Stimulated activated CD4-positive, alpha-beta T cell treated with anti-CD3 and anti-CD28 coated beads, Interleukin-1b, Interleukin-23, amount 100 ng/mL, for 1 hour (primary cell): ENCODE data around the gene RNU5B-1.

ENCODE experiments used
- DNase-seq, 2 donors: peaks; one replicate each; pipeline ENCODE4 v3.0.0-alpha.2; 2020; ENCODE audit warnings: low read depth in 2 of 2

Gene RNU5B-1

DNA sequence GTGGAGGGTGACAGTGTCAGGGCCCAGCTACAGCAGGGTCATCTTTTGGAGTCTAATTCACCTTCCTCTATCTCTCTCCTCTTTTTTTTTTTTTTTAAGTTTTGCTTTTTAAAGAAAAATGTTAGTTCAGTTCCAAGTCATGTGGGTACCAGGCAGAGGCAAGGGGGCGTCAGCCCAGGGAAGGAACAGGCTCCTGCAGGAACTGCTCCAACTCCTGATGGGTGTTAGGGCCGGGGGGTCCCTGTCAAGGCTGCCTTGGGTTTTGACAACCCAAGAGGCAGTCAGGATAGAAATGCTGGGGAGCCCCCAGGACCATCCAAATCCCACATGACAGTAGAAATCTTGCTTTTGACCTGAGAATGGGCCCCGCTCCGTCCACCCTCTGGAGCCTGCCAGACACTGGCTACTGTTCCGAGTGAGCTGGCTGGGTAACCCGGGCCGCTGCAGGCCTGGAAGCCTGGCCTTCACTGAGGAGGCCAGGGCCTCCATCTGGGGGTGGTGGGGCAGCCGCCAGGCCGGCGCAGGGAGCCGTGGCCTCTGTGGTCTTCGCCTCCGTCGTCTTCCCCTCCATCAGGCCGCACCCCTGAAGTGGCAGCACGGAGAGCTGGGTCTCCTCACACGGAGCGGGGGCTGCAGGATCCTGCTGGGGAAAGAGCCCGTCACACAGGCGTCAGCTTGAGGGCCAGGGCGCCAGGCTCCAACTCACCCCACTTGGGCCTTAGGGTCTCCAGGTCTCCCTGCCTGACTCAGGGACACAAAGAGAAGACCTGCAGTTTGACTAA lies 24.2 kb downstream of the RNU5B-1 start:
- no peak for DNase-seq

DNA sequence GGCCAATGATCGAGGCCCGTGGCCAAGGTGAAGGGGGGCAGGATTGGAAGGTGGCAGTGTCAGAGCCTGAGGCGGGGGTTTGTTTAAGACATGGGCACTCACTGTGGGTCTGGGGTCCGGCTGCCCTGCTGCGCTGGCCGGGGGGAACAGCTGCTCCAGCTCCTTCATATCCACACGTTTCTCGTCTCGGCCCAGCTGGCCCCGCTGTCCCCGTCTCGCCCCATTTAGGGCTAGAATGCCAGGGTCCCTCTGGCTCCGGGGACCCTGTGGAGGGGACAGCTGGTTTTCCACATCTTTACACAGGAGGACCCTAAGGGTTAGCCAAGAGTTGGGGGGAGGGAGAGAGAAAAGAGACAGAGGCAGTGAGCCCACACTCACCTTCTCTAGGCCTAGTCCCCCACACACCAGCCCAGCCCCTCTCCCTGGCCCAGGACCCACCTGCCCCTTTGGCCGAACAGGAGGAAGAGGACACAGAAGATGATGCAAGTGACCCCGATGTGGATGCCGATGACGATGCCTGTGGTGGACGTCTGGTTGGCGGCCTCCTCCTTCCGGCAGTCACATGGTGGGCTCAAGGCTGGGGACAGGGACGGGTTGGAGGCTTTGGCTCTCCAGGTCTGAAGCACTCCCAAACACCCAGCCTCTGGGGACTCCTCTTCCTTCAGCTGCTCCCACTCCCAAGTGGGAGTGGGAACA lies 25.0 kb downstream of the RNU5B-1 start:
- DNase-seq: no peak

DNA sequence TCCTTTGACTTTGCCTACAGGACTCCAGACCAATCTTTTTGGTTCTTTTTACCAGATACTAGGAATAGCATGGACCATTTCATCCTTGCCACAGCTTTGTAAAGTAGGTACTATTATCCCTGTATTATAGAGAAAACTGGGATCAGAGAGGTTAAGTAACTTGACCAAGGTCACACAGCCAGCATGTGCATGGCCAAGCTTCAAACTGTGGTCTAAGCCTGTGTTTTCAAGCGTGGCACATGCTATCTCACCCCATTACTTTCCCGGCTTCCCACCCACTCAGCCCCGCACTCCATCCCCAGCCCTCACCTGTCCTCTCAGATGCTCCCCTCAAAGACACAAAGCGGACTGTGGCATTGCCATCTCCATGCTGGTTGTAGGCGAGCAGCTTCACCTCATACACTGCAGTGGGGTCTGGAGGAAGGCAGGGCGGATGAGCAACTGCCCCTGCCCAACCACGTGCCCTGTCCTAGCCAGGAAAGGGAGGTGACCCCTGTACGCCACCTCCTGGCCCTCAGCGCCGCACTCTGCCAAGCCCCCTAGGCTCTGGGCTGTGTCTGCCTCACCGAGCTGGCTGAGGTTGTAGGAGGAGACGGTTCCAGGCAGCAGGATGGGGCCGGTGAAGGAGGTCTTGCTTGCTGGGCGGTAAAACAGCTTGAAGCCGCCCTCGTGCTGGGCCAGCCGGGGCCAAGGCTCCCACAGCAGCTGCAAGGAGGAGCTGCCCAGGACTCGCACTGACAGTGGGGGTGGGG lies 25.7 kb downstream of the RNU5B-1 start:
- no peak for DNase-seq

DNA sequence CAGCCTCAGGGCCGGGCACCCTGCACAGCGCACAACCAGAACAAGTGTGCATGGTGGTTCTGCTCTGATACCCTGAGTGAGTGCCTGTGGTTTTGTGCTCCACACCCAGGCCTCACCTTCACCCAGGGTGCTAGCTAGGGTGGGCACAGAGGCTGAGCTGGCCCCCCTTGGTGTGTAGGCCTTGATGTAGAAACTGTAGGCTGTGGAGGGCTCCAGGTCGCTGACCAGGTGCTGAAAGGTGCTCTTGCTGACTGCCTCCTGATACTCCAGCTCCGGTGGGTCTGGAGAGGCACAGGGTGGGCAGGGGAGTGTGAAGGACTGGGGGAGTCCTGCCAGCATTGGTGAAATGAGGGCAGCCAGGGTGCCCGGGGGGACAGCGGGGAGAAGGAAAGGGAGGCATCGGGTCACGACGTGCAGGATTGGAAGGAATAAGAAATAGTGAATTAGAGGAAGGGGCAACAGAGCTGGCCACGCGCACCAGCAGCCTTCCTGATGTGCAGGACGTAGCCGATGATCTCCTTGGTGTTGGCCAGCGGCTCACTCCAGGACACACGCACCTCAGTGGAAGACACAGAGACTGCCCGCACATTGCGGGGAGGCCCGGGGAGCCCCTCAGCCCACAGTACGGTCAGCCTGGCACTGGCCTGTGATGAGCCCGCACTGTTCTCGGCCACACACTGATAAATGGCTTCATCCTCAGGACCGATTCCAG lies 26.6 kb downstream of the RNU5B-1 start:
- DNase-seq: no peak

DNA sequence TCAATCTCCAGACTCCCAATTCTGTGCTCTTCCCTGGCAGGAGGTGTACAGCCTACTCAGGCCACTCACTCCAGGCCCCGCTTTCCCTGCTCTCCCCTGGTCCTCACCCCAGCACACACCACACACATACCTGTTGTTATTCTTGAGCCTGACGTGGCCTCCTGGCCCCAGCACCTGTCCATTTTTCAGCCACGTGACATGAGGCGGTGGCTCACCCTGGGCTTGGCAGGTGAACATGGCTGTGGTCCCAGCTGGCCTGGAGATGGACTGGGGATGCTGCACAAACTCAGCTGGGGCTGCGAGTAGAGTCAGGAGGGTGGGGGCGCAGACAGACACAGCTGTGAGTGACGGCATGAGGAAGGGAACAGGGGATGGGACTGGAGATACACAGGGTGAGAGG lies 27.3 kb downstream of the RNU5B-1 start:
- DNase-seq: no peak

DNA sequence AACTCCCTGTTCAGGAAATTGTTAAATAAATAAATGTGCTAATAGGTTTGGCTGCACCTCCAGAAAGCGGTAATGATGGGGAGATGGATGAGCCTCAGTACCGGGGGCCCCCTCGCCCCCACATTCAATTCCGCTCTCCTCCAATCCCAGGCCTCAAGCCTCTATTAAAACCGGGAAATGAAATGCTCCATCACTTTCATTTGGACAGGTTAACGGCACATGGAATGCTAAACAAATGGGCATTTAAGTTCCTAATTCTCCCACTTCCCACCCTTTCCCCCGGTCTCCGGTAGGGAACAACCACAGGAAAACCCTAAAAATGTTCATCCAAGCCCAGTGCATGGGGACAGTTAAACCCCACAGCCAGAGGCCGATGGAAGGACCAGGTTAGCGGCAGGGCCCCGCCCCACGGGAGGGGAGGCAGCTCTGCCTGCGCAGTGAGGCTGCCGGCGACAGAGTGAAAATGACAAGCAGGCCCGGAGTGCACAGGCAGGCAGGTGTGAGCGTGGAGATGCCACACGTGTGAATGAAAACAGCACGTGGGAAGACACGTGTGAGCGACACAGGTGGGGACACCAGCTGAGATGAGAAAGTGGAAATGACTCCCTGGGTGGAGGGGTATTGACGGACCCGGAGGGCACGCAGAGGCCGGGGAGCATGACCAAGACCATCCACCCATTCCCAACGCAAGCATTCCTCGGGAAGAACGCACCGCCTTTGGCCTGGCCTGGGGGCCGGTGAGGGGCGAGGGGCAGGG lies 28.1 kb downstream of the RNU5B-1 start:
- no peak for DNase-seq

DNA sequence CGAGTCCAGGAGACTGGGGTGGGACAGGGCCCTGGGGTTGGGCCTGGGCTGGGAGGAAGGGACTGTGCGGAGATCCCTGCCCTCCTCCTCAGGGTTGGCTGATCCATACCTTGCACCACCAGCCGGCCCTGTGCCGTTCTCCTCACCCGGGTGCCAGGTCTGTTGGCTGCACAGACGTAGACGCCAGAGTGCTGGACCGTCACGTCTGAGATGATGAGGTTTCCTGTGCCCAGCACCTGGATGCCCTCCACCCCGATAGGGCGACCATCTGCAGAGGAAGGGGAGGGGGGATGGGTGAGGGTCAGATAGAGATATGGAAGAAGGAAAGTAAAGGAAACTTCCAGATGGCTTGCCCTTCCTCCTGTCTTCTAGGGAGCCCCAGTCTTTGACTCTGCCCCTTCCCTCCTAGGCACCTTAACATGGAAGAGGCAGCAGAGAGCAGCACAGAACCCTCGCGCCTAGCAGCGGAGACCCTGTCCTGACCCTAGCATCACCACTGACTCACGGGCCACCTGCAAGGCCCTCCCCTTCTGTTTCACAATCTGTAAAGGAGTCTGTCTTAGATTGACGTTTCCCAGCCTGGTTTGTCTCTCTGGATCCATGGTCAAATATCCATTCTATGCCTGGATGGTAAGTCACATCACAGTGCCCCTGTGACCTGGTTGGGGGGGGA lies 28.8 kb downstream of the RNU5B-1 start:
- no peak for DNase-seq

DNA sequence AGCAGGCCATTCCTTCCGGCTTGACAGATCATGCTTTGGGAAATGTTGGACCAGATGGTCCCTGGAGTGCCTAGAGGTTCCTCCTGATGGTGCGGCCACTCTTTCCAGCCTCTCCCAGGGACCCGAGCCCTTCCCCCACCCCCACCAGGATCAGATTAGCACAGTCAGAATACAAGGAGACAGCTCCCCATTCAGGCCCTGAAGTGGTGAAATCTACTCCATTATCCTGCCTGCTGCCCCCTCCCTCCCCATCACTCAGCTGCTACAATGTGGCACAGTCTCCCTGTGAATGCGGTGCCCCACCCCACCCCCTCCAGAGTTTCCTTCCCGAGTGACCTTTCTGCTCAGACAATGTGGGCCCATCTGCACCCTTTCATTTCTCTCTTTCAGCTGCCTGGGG lies 29.4 kb downstream of the RNU5B-1 start:
- no peak for DNase-seq

DNA sequence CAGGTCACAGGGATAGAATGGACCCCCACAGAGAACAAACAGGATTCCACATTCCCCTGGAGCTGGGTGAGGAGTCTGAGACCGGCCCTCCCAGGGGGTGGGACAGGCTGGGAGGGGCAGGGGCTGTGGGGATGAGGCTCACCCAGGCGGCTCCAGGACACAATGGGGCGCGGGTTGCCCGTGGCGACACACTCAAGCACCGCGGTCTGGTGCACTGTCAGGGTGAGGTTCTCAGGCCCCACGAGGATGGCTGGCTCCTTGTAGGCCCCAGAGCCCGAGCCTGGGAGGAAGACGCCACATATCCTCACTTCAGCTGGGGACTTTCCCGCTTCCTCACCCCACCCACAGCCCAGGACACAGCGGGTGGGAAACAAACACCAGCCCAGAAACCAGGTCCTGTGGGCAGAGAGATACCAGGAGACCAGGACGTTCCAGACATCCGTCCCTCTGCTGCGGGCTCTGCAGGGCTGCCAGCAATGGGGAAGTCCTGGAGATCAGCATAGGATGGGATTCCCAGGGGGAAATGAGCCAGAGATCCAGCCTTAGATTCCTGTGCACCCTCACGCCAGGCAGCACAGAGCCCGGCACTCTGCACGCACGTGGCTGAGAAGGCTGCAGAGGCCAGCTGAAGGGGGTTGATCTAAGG lies 30.2 kb downstream of the RNU5B-1 start:
- DNase-seq: no peak

DNA sequence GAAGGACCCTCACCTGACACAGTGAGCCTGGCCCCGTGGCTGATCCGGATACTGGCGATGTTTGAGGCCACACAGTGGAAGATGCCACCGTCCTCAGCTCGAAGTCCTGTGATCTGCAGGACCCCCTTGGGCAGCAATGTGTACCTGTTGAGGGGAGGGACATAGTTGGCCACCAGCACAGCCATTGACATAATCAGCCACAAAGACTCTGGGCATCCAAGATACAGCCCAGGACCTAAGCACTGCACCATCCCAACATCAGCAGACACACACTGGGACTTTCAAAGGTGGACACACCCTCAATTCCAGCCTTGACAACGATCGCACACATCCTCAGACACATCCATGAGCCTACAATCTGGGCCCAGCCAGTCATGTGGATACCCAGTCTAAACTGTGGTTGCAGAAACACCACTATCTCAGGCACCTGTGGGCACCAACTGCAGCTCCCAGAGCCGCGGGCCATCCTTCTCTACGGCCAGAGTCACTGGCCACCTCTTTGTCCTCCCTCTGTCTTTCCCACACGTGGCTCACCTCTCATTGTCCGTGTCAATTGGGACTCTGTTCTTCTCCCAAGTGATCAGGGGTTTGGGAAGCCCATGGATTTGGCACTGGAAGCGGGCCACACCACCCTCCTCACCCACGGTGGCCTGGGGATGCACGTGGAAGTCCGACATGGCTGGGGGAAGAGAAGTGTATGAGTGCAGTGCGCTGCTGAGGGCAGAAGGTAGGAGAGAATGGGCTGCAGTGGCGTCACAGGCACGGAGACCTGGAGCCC lies 31.0 kb downstream of the RNU5B-1 start:
- no peak for DNase-seq

DNA sequence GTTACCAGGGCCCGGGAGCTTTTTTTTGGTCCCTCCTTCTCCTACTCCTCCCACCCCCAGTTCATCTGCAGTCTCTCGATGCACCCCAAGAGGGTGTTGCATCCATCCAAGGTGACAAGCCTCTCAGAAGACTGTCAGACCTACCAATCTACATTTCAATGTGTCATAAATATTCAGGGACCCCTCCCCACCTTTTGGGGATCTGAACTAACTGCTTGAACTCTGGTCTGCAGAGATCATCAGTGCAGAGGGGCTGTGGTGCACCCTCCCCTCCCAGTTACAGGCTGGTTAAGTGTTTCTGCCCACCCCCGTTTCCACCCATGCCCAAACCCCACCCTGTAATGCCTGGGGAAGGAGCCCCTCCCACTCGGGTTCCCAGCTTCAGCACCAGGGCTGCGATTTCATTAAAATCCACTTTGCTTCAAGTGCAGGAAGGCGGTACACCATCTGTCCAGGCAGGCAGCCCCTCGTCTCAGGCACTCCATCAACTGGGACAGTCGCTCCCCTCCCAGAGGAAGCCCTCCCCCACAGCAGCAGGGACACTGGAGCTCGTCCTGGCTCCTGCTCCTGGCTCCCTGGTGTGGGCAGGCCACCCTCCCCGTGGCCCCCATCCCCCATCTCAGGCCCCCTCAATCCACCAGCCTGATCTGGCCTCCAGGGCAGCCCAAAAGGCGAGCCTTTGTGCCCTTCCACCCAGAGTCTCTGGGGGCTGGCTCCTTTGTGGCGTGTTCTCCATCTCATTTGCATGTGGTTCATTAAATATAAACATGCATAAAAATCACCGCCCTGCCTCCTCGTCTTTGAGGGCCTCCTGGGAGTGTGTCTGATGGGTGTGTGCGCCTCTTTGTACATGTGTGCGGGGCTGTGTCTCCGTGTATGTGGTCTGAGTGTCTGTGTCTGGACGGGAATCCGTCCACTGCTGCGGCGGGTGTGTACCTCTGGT lies 32.3 kb downstream of the RNU5B-1 start:
- no peak for DNase-seq

DNA sequence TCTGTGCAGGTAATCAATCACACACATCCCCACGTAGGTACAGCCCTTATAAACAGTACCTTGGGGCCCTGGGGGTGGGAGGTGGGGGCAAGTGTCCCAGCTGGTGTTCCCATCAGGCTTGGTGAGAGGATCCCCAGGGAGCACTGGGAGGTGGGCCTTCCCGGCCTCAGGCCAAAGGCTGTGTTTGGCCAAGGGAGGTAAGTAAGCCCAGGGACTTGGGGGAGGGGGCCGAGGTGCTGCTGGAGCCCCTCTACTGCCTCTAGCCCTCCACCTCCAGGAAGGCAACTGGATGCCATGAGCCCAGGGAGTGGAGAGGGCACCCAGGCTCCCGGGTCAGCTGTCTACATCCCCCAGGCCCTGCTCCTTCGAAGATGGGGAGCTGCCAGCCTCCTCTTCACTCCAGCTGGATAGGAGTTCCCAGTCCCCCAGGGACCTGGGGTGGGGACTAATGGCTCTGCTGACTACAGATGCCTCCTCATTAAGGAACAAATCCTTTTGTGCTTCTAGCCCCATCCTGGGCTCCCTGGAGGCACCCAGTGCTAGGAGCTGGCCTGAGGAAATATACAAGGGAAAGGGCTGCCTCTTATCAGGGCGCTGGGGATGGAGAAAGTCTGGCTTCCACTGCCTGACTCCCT lies 33.1 kb downstream of the RNU5B-1 start:
- DNase-seq: no peak

DNA sequence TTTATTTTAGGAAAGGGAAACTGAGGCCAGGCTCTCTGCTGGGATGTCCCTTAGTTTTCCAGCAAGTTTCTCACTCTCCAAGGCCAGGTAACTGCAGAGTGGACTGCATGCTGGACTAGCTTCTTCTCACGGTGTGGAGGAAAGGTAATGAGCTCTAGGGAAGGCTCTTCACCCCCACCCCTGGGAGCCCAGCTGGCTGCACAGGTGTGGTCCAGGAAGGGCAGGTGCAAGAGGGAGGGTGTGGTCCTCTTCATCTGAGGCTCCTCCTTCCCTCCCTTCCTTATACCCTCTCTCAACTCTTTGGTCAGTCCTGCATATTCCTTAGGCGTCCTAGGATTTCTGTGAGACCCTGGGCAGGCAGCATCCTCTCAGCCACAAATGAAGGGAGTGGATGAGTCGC lies 33.9 kb downstream of the RNU5B-1 start:
- DNase-seq: no peak

DNA sequence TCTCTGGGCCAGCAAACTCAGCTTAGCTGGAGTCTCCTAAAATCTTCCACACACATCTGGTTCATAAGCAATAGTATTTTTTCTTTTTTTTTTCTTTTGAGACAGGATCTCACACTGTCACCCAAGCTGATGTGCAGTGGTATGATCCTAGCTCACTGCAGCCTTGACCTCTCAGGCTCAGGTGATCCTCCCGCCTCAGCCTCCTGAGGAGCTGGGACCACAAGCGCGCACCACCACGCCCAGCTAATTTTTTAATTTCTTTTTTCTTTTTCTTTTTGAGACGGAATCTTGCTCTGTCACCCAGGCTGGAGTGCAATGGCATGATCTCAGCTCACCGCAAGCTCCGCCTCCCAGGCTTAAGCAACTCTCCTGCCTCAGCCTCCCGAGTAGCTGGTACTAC lies 34.3 kb downstream of the RNU5B-1 start:
- no peak for DNase-seq

DNA sequence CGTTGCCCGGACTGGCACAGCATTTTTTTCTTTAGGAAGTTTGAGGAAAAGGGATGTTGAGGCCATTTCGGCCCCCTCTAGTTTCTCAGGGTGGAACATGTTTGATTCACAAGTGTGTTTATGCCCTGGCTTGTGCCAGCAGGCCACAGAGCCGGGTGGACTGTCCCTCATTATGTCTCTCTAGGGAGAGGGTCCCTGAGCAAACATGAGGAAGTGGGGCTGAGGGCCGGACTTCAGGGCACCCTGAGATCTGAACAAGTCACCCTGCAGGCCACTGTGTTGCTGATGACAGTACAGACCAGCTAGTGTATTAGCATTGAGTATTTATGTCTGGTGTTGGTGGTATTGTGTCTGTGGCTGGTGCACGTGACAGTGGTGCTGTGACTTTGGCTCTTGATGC lies 34.9 kb downstream of the RNU5B-1 start:
- no peak for DNase-seq

DNA sequence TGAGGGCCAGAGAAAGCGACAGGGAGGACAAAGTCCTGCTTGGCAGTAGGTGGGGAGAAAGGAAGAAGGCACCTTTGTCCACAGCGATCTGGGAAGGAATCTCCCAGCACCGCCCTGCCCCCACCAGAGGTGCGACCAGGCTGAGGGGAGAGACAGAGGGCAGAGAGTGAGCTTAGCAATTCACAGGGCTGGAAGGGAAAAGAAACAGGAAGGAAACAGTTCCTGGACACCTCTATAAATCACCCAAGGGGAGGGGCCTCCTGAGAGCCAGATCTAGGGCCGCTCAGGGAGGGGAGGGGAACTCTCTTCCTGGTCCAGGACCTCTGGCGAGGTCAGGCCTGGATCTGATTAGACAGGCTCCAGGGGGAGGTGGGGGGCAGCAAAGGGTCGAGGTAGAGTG lies 35.4 kb downstream of the RNU5B-1 start:
- DNase-seq: no peak

DNA sequence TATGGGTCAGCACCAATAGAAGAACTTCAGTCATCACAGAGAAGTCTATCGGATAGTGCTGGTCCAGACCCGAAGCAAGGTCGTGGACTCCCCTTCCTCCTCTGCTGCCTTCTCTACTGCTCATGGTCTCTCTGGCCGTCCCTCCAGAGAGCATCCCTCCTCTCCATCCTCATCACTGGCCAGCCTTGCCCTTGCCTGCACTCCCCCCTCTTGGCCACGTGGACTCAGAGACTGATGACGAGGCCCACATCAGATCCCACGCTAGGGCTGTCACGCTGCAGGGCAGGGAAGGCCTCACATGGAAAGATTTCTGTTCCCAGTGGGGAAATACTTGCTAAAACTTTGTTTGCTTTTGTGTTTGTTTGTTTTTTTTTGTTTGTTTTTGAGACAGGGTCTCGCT lies 38.0 kb downstream of the RNU5B-1 start:
- no peak for DNase-seq
